Esophagus mucosa (tissue), 1 donor: ENCODE data around the gene CRTC1. TPM values are rescaled to one million over a fixed set of nuclear protein-coding genes. Genes with fewer than 3 reads are reported as not detected.
A peak's percentile ranks its signal among the peaks of the same experiment; 100 is the strongest.

Experiments used
- ATAC-seq: fragments of 200-7000 bp; cut with Tn5 transposase; one replicate; pipeline ENCODE4 v1.9.1; 2020
- total RNA-seq: library from RNA; stranded (reverse); gene quantifications from one replicate; pipeline ENCODE4 v1.2.4, GENCODE V29; 2023
- donor health status: DM: yes; HTN: yes; CAD: no.

The CRTC1 gene
- 4.0 TPM for total RNA-seq

DNA sequence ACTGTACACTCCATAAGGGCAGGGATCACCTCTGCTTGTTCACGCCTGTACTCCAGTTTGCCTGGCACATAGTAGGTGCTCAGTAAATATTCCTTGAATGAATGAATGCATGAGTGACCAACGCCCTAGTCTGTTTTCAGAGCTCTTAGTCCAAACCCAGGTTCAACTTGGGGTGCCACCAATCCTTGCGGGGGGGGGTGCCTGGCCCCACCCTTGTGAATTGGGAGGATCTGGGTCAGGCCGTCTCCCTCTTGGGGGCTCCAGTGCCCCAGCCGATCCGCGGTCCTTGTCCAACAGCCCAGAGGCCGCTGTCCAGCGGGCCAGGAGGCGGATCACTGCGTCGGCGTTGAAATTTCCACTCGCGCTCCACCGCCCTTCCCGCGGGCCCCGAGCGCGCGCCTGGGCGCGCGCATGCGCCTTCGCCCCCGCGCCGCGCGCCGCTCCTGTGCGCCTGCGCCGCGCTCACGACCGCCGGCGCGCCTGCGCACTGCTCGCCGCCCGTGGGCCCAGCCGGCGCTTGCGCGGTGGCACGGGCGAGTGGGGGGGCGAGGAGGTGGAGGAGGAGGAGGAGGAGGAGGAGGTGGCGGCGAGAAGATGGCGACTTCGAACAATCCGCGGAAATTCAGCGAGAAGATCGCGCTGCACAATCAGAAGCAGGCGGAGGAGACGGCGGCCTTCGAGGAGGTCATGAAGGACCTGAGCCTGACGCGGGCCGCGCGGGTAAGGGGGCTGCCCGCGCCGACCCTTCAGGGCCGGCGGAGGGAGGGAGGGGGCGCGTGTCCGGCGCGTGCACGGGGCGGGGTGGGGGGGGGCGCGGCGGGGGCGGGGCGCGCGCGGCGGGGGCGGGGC lies at the start of gene CRTC1:
Gene CRTC1, plus strand, starts transcription at position 572 of the 849 bp plus-strand sequence. Its CDS starts 23 bp downstream, at position 595.
- peak; percentile 89 for ATAC-seq

GRCh38 chr19:18634612-18635297 lies 48.7 kb upstream of the CRTC1 start:
- peak; percentile 50 for ATAC-seq

DNA sequence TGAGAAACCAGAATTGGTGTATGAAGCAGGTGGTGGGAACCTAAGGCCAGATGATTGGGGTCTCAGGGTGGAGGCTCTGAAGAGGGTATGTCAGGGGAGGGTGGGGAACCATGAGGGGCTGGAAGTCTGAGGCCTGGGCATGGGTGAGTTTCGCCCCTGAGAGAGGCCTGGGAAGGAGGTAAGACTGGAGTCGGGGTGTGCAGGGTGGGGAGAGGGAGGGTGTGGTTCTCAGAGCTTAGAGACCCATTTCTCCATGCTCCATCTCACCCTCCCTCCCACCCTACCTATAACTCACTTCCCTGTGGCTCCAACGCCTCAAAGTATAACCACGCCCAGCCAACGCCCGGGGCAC lies 47.7 kb upstream of the CRTC1 start:
- no peak for ATAC-seq

DNA sequence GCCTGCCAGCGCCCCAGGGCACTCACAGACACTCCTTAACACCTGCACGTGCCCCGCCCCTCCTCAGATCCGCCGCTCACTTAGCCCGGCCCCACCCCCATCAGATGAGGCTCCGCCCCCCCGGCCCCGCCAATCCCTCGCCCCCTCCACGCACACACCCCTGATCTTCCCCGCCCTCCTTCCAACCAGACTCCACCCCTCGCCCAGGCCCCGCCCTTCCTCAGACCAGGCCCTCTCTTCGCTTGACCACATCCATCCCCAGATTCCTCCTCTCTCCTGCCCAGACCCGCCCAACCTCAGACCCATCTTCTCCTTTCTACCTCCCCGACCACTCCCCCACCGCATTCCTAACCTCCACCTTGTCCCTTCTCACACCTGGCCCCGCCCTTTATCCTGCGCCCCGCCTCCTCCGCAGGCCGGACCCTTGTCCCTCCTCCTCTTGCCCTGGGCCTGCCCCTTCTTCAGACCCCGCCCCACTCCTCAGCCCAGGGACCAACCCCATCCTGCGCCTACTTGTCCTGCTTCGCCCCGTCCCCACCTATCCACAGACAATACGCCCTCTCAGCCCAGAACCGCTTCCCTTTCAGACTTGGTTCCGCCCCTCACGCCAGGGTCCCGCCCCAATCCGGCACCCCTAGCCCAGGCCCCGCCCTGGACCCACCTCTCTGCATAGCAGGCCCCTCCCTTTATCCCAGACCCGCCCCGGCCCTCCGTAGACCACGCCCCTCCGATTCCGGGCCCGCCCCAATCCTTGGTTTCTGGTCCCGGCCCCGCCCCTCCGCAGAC lies 47.1 kb upstream of the CRTC1 start:
- ATAC-seq = peak; percentile 95

DNA sequence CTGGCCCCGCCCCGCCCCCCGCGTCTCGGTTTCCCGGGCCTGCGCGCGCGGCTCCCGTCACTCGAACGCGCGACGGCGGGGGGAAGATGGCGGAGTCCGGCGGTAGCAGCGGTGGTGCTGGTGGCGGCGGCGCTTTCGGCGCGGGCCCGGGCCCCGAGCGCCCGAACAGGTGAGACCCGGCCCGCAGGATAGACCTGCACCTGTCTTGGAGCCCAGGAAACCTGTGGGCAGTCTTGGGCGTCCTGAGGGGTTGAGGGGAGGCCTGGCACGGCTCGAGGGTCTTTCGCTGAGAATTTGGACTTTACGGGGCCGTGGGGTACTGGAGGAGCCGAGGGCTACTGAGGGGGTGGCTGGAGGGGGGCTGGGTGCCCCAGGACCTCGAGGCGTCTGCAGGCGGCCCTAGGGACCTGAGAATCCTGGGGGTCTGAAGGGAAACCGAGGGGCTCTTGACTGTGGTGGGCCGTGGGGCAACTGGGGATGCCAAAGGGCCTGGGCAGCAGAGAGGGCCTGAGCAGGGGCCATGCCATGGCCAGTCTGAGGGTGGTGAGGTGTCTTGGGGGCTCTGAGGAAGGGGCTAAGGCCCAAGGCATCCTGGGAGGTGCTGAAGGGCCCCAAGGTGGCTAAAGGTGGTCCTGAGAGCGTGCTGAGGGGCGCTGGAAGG lies 46.4 kb upstream of the CRTC1 start, which contains the start of gene KLHL26:
Gene KLHL26, plus strand, starts transcription at position 60 of the 661 bp plus-strand sequence. Its CDS starts 27 bp downstream, at position 87.
- ATAC-seq = no peak

GRCh38 chr19:18637673-18638630 lies 45.5 kb upstream of the CRTC1 start:
- ATAC-seq = no peak

DNA sequence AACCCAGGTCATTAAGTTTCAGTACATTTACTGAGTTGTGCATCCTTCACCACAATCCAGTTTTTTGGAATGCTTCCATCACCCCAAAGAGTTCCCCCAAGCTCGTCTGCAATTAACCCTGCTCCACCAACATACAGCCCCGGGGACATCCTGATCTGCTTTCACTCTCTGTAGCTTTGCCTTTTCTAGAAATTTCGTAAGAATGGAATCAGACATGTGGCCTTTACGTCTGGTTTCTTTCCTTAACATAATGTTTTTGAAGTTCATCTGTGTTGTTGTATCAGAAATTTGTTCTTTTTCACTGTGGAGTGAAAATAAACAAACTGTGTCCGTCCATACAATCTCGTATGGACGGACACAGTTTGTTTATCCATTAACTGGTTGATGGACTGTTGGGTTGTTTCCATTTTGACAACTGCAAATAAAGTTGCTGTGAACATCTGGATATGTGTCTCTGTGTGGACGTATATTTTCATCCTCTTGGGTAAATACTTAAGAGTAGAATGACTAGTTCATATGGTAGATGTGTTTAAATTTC lies 43.7 kb upstream of the CRTC1 start:
- ATAC-seq = no peak

- ATAC-seq = peak; percentile 27
Measured at GRCh38 chr19:18644196-18645034, 39.1 kb upstream of the CRTC1 start.

DNA sequence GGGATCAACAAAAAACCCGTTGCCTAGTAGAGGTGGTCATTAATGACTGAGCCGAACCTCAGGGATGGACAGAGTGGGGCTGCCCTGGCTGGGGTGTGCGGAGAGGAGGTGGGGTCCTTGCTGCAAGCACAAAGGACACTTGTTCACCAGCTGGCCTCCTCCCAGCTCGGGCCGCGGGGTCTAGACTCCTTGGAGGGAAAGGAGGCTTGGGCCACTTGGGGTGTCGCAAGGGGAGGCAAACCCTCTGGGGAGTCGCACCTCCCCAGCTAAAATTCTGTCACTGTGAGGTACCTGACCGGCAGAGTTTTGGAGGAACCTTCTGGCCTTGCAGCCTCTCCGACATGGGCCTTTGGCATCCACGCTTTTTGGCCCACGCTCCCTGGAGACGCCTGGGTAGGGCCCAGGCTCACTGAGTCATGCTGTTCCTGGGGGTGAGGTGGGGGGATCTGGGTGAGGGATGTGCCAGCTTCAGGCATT lies 38.4 kb upstream of the CRTC1 start:
- no peak for ATAC-seq

- ATAC-seq = no peak
Measured at GRCh38 chr19:18646535-18647370, 36.7 kb upstream of the CRTC1 start.

GRCh38 chr19:18647371-18647767 lies 36.1 kb upstream of the CRTC1 start:
- no peak for ATAC-seq

DNA sequence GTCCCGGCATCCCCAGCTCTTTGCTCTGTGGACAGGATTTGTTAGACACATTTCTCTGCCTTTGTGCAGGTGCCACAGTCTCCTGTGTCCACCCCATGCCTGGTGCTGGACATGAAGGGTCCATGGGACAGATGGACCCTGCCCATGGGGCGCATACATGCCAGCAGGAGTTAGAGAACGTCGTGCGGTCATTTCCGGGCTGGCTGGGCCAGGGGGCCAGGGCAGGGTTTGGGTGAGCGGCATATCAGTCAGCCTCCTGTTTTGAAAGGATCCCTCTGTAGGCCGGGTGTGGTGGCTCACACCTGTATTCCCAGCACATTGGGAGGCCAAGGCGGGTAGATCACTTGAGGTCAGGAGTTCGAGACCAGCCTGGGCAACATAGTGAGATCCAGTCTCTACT lies 35.7 kb upstream of the CRTC1 start:
- no peak for ATAC-seq

GRCh38 chr19:18648973-18649315 lies 34.5 kb upstream of the CRTC1 start:
- ATAC-seq = no peak

- ATAC-seq = peak; percentile 15
Measured at GRCh38 chr19:18649371-18650020, 34.0 kb upstream of the CRTC1 start.

DNA sequence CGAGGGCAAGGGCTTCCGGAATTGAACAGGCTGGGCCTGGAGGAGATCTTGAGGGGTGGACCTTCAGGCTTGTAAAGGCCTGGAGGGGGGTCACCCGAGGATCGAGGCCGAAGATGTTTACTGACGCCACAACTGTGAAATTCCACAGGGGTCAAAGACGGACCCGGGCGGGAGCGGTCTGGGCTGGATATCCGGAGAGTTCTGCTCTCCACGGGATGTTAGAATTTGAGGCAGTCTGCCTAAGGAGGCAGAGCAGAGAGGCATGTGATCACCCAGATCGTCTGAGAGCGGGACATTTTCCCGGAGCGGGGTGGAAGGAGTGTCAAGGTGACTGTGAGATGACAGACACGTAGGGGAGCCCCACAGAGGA lies 33.5 kb upstream of the CRTC1 start:
- no peak for ATAC-seq

- peak; percentile 4 for ATAC-seq
Measured at GRCh38 chr19:18650468-18651041, 32.9 kb upstream of the CRTC1 start.

GRCh38 chr19:18651300-18651699 lies 32.2 kb upstream of the CRTC1 start:
- ATAC-seq = no peak

- ATAC-seq = no peak
Measured at GRCh38 chr19:18651733-18652132, 31.7 kb upstream of the CRTC1 start.
